Neural cell (in vitro differentiated cells): ENCODE results near the gene LCP2.
A peak's percentile ranks its signal among the peaks of the same experiment; 100 is the strongest.

ENCODE experiments used
- CTCF ChIP-seq: fragments of 450-650 bp; IDR thresholded peaks from 2 replicates; pipeline ENCODE4 v1.5.1; 2014; ENCODE audit warnings: antibody characterized with exemption, mild to moderate bottlenecking, moderate library complexity; ENCODE audit not compliant: poor library complexity, severe bottlenecking
- EP300 ChIP-seq: fragments of 450-650 bp; conservative IDR thresholded peaks from 2 replicates; pipeline ENCODE4 v1.6.1; 2014; ENCODE audit warnings: antibody characterized with exemption, mild to moderate bottlenecking, moderate library complexity; ENCODE audit not compliant: poor library complexity, severe bottlenecking
- EZH2 ChIP-seq: fragments of 200-600, 300-800 bp; shearing (Covaris generic), sonication (generic); IDR thresholded peaks from 2 replicates; pipeline ENCODE4 v1.6.1; 2014; ENCODE audit warnings: antibody characterized with exemption, low read length, borderline replicate concordance, mild to moderate bottlenecking; ENCODE audit not compliant: insufficient read depth, poor library complexity, severe bottlenecking
- POLR2AphosphoS5 ChIP-seq: IDR thresholded peaks from 2 replicates; pipeline ENCODE4 v1.6.1; 2012
- SMC3 ChIP-seq: fragments of 450-650 bp; conservative IDR thresholded peaks from 2 replicates; pipeline ENCODE4 v1.6.1; 2014; ENCODE audit warnings: antibody characterized with exemption, mild to moderate bottlenecking, moderate library complexity; ENCODE audit not compliant: poor library complexity

GRCh38 chr5:170268153-170268689 is 29.4 kb downstream of the LCP2 start:
- TF ChIP-seq EP300: no peak
- peak; percentile 4 for TF ChIP-seq CTCF
- TF ChIP-seq EZH2: no peak
- TF ChIP-seq POLR2AphosphoS5: no peak
- no peak for TF ChIP-seq SMC3
